Right lobe of liver (tissue), 4 donors: ENCODE data around the gene KMT2C.
"Not testable (repeated sequence)": the region's sequence is repeated elsewhere in the genome, so short reads cannot be mapped to it uniquely, and the experiment has no call there.

Experiments
- CTCF ChIP-seq, 4 donors: fragments of 200-600 bp in 3 of 4; fragments of 450-650 bp in 1 of 4; IDR thresholded peaks; one replicate each; pipeline versions ENCODE4 v1.5.1 to v1.8.0; 2016 to 2022; ENCODE audit warnings: antibody characterized with exemption in 4 of 4, mild to moderate bottlenecking in 2 of 4
- POLR2A ChIP-seq: fragments of 450-650 bp; IDR thresholded peaks from one replicate; pipeline ENCODE4 v1.6.1; 2017; ENCODE audit warnings: antibody characterized with exemption, mild to moderate bottlenecking
- donor health status: DM: no; HTN: no; CAD: no.
- donor health status: DM: no; HTN: no; CAD: no.
- donor health status: DM: no; HTN: yes; CAD: no.

DNA sequence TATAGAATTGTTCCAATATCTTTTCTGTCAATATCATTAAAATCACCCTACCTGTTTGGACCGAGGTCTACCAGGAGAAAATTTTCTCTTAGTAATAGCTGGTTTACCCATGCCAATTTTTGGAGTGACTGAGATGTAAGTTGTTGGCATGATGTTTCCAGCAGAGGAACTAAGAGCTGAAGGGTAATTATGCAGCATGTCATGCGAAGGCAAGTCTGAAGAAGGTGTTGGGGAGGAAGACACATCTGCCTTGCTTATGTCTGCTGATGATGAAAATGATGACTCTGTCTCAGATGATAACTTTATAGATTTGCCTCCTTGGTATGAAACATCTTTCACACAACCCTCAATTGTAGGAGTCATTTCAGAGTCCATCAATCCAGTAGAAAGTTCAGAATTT lies 188.0 kb downstream of the KMT2C start:
- not testable (repeated sequence) for TF ChIP-seq POLR2A; CTCF (IDR thresholded peaks at IDR 0.05)
